ENCODE results near the gene ADAMTS18.

ADAMTS18 gene

GRCh38 chr16:77386831-77387814 lies 47.7 kb downstream of the ADAMTS18 start:
- no peak for DNase-seq

GRCh38 chr16:77385481-77385880 lies 49.4 kb downstream of the ADAMTS18 start:
- no peak for DNase-seq

- no peak for DNase-seq
Observed at GRCh38 chr16:77383606-77384187, 51.1 kb downstream of the ADAMTS18 start.

GRCh38 chr16:77376358-77376757 lies 58.5 kb downstream of the ADAMTS18 start:
- DNase-seq, result no peak

- no peak for DNase-seq
Observed at GRCh38 chr16:77375396-77375795, 59.4 kb downstream of the ADAMTS18 start.

GRCh38 chr16:77374384-77374783 lies 60.5 kb downstream of the ADAMTS18 start:
- no peak for DNase-seq

GRCh38 chr16:77373726-77374125 lies 61.1 kb downstream of the ADAMTS18 start:
- no peak for DNase-seq

GRCh38 chr16:77364770-77365169 lies 70.1 kb downstream of the ADAMTS18 start:
- DNase-seq, result no peak

- no peak for DNase-seq
Observed at GRCh38 chr16:77359065-77359502, 75.8 kb downstream of the ADAMTS18 start.

GRCh38 chr16:77353587-77354263 lies 81.1 kb downstream of the ADAMTS18 start:
- no peak for DNase-seq

- no peak for DNase-seq
Observed at GRCh38 chr16:77344341-77344740, 90.5 kb downstream of the ADAMTS18 start.

- DNase-seq, result no peak
Observed at GRCh38 chr16:77336637-77337036, 98.2 kb downstream of the ADAMTS18 start.

- no peak for DNase-seq
Observed at GRCh38 chr16:77335652-77336234, 99.1 kb downstream of the ADAMTS18 start.

- no peak for DNase-seq
Observed at GRCh38 chr16:77332792-77333191, 102.0 kb downstream of the ADAMTS18 start.

GRCh38 chr16:77331802-77332586 lies 102.8 kb downstream of the ADAMTS18 start:
- no peak for DNase-seq

GRCh38 chr16:77331043-77331442 lies 103.8 kb downstream of the ADAMTS18 start:
- no peak for DNase-seq

- DNase-seq, result no peak
Observed at GRCh38 chr16:77330332-77331042, 104.3 kb downstream of the ADAMTS18 start.

- no peak for DNase-seq
Observed at GRCh38 chr16:77328768-77329167, 106.1 kb downstream of the ADAMTS18 start.

GRCh38 chr16:77328274-77328673 lies 106.6 kb downstream of the ADAMTS18 start:
- DNase-seq, result no peak

- DNase-seq, result no peak
Observed at GRCh38 chr16:77327717-77328116, 107.1 kb downstream of the ADAMTS18 start.

- DNase-seq, result no peak
Observed at GRCh38 chr16:77324729-77325128, 110.1 kb downstream of the ADAMTS18 start.

GRCh38 chr16:77323695-77324094 lies 111.1 kb downstream of the ADAMTS18 start:
- no peak for DNase-seq

Measured in NCI-H446 (cell line).